GM12878 (cell line): Measurements from ENCODE around the gene TOR1B.

Source experiments
- BMI1 ChIP-seq: fragments of 450-650 bp; IDR thresholded peaks from 2 replicates; pipeline ENCODE4 v1.6.1; 2016; ENCODE audit warnings: mild to moderate bottlenecking, moderate library complexity, borderline replicate concordance
- CEBPB ChIP-seq, 2 experiments: fragments of 150-350 bp in 1 of 2; IDR thresholded peaks; 2 replicates each; pipeline ENCODE4 v1.6.1; 2012 to 2014; ENCODE audit warnings: low read depth in 2 of 2, low read length in 2 of 2, borderline replicate concordance in 1 of 2, inconsistent platforms in 1 of 2
- CTCF ChIP-seq, 3 experiments: IDR thresholded peaks in 2 of 3; conservative IDR thresholded peaks in 1 of 3; 2 replicates each; pipeline ENCODE4 v1.5.1; 2011; ENCODE audit warnings: low read depth in 3 of 3, low read length in 3 of 3, mild to moderate bottlenecking in 3 of 3, control low read depth in 2 of 3, moderate library complexity in 2 of 3, inconsistent platforms in 1 of 3, mixed read lengths in 1 of 3; ENCODE audit not compliant: control insufficient read depth in 2 of 3, insufficient read depth in 1 of 3; ENCODE audit errors: extremely low read depth in 1 of 3
- EZH2 ChIP-seq: IDR thresholded peaks from 2 replicates; pipeline ENCODE4 v1.6.1; 2012; ENCODE audit warnings: low read depth, mild to moderate bottlenecking, control low read depth, inconsistent platforms, low read length, borderline replicate concordance; ENCODE audit not compliant: control insufficient read depth
- GABPA ChIP-seq: IDR thresholded peaks from 2 replicates; pipeline ENCODE4 v1.6.1; 2014; ENCODE audit warnings: antibody characterized with exemption, low read depth, mild to moderate bottlenecking, inconsistent platforms
- JUND ChIP-seq: IDR thresholded peaks from 2 replicates; pipeline ENCODE4 v1.6.1; 2012; ENCODE audit warnings: low read depth, mild to moderate bottlenecking, low read length, improper control_type of control experiment, moderate library complexity
- POLR2AphosphoS5 ChIP-seq: IDR thresholded peaks from 2 replicates; pipeline ENCODE4 v1.6.1; 2011; ENCODE audit warnings: mild to moderate bottlenecking, low read length, inconsistent platforms
- SIN3A ChIP-seq: IDR thresholded peaks from 2 replicates; pipeline ENCODE4 v1.6.1; 2012; ENCODE audit warnings: low read depth, low read length, improper control_type of control experiment
- SP1 ChIP-seq: IDR thresholded peaks from one replicate; pipeline ENCODE4 v1.6.1; 2011; ENCODE audit warnings: low read depth, low read length
- SPI1 ChIP-seq: IDR thresholded peaks from 2 replicates; pipeline ENCODE4 v1.6.1; 2011; ENCODE audit warnings: low read depth, mild to moderate bottlenecking, low read length, moderate library complexity, borderline replicate concordance; ENCODE audit not compliant: insufficient read depth
- SREBF1 ChIP-seq: IDR thresholded peaks from 2 replicates; pipeline ENCODE4 v1.6.1; 2012; ENCODE audit warnings: mild to moderate bottlenecking, low read length
- USF2 ChIP-seq: IDR thresholded peaks from 2 replicates; pipeline ENCODE4 v1.6.1; 2011; ENCODE audit warnings: low read depth, low read length, improper control_type of control experiment, borderline replicate concordance
- ZZZ3 ChIP-seq: IDR thresholded peaks from 2 replicates; pipeline ENCODE4 v1.6.1; 2011; ENCODE audit warnings: low read depth; ENCODE audit not compliant: control insufficient read depth, insufficient read length

GRCh38 chr9:129778469-129778868 lies 24.5 kb upstream of the TOR1B start:
- TF ChIP-seq CTCF (IDR thresholded peaks at IDR 0.05 in 2 of 3, conservative IDR thresholded peaks at IDR 0.05 in 1 of 3; ENCODE audit: control insufficient read depth in 2 of 3, extremely low read depth in 1 of 3, insufficient read depth in 1 of 3, low read depth in 3 of 3, low read length in 3 of 3), result no peak
- no peak for TF ChIP-seq ZZZ3
- no peak for TF ChIP-seq SPI1
- no peak for TF ChIP-seq POLR2AphosphoS5
- TF ChIP-seq SIN3A, result no peak
- no peak for TF ChIP-seq BMI1
- TF ChIP-seq SREBF1, result no peak
- TF ChIP-seq CEBPB (IDR thresholded peaks at IDR 0.05; ENCODE audit: borderline replicate concordance in 1 of 2, low read depth in 2 of 2, low read length in 2 of 2), result no peak
- no peak for TF ChIP-seq SP1
- no peak for TF ChIP-seq USF2
- no peak for TF ChIP-seq EZH2
- no peak for TF ChIP-seq JUND
- TF ChIP-seq GABPA, result no peak
